Mammary epithelial cell (primary cell): ENCODE data around the gene SSMEM1.

Source experiments
- EZH2 ChIP-seq: IDR thresholded peaks from 2 replicates; pipeline ENCODE4 v1.6.1; 2012; ENCODE audit warnings: low read length, inconsistent platforms, borderline replicate concordance
- TF ChIP-seq, protein P1 (sequence below), 2 donors: IDR thresholded peaks in 1 of 2; conservative IDR thresholded peaks in 1 of 2; 2 replicates each; pipeline ENCODE4 v1.5.1; 2011 to 2012; ENCODE audit warnings: inconsistent platforms in 2 of 2, low read length in 2 of 2, mild to moderate bottlenecking in 2 of 2, control low read depth in 1 of 2, low read depth in 1 of 2; ENCODE audit not compliant: insufficient read depth in 1 of 2; ENCODE audit errors: extremely low read depth in 1 of 2

DNA sequence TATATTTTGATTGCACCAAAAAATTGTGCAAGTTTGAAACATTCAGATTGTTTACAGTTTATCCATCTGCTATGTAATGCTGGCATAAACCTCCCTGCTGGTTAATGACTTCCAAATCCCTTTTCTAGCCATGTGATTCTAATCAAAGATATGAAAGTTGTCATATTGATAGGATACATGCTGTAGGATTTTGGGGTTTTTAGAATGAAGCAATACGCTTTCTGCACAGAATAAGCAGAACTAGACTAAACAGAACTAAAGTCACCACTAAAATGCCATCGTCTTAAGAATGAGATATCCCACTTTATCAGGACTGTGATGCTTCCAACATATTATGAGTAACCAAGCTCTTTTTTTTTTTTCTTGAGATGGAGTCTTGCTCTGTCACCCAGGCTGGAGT lies 856 bp downstream of the SSMEM1 start:
- TF ChIP-seq, protein P1, sequence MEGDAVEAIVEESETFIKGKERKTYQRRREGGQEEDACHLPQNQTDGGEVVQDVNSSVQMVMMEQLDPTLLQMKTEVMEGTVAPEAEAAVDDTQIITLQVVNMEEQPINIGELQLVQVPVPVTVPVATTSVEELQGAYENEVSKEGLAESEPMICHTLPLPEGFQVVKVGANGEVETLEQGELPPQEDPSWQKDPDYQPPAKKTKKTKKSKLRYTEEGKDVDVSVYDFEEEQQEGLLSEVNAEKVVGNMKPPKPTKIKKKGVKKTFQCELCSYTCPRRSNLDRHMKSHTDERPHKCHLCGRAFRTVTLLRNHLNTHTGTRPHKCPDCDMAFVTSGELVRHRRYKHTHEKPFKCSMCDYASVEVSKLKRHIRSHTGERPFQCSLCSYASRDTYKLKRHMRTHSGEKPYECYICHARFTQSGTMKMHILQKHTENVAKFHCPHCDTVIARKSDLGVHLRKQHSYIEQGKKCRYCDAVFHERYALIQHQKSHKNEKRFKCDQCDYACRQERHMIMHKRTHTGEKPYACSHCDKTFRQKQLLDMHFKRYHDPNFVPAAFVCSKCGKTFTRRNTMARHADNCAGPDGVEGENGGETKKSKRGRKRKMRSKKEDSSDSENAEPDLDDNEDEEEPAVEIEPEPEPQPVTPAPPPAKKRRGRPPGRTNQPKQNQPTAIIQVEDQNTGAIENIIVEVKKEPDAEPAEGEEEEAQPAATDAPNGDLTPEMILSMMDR (conservative IDR thresholded peaks at IDR 0.05 in 1 of 2, IDR thresholded peaks at IDR 0.05 in 1 of 2; ENCODE audit: extremely low read depth in 1 of 2, insufficient read depth in 1 of 2, low read depth in 1 of 2, low read length in 2 of 2), result no peak
- no peak for TF ChIP-seq EZH2
